ENCODE data around the gene LCE1D.

Gene LCE1D

GRCh38 chr1:152811671-152812070, 15.2 kb downstream of the LCE1D start, which contains the start of gene LCE1B:
Gene LCE1B, plus strand, starts transcription at chr1:152811971. Its CDS starts 476 bp downstream, at chr1:152812447.
- DNase-seq (ENCODE audit: low read depth, low spot score) = no peak

GRCh38 chr1:152817309-152817708, 20.8 kb downstream of the LCE1D start:
- DNase-seq (ENCODE audit: low read depth, low spot score) = no peak

- no peak for DNase-seq (ENCODE audit: low read depth, low spot score)
These were observed 26.8 kb downstream of the LCE1D start for GRCh38 chr1:152823294-152823693.

- DNase-seq (ENCODE audit: low read depth, low spot score) = no peak
These were observed 28.4 kb downstream of the LCE1D start for GRCh38 chr1:152824964-152825363.

GRCh38 chr1:152827173-152827572, 30.7 kb downstream of the LCE1D start, which contains the start of gene LCE1A:
Gene LCE1A, plus strand, starts transcription at chr1:152827473. Its CDS starts 0 bp downstream, at chr1:152827473.
- DNase-seq (ENCODE audit: low read depth, low spot score) = no peak

- DNase-seq (ENCODE audit: low read depth, low spot score) = no peak
These were observed 40.3 kb downstream of the LCE1D start for GRCh38 chr1:152836870-152837269.

GRCh38 chr1:152842556-152842955, 46.0 kb downstream of the LCE1D start, which contains the start of gene LCE6A:
Gene LCE6A, plus strand, starts transcription at chr1:152842856. Its CDS starts 665 bp downstream, at chr1:152843521.
- no peak for DNase-seq (ENCODE audit: low read depth, low spot score)

Data from activated CD4-positive, CD25-positive, alpha-beta regulatory T cell treated with anti-CD3 and anti-CD28 coated beads, Interleukin-2, amount 50 U/mL, for 16 hours (primary cell).